Keratinocyte (primary cell): ENCODE measurements around the gene OR52B6. TPM values are rescaled to one million over a fixed set of nuclear protein-coding genes. Genes with fewer than 3 reads are reported as not detected.

Experiments
- DNase-seq: peaks from one replicate; pipeline ENCODE4 v3.0.0-alpha.2; 2011; ENCODE audit warnings: low read depth, missing footprints, low spot score
- FAIRE-seq: peaks from 2 replicates; lab custom pipeline; 2011; peaks lifted over from hg19 to GRCh38; lab: Jason Lieb, UNC
- H2AFZ ChIP-seq: 2 replicates; pipeline ENCODE4 v1.6.0; 2012; ENCODE audit warnings: low read length, control low read depth, inconsistent platforms; ENCODE audit not compliant: control insufficient read depth
- H3K27ac ChIP-seq: 2 replicates; pipeline ENCODE4 v1.5.1; 2011; ENCODE audit warnings: low read length; ENCODE audit not compliant: control insufficient read depth, insufficient read depth
- H3K27me3 ChIP-seq: 3 replicates; pipeline ENCODE4 v1.6.0; 2011; ENCODE audit warnings: low read length; ENCODE audit not compliant: control insufficient read depth, insufficient read depth; ENCODE audit errors: extremely low read depth
- H3K36me3 ChIP-seq, 2 experiments: 2 replicates in 1 of 2; 3 replicates in 1 of 2; pipeline ENCODE4 v1.5.1; 2011; ENCODE audit warnings: low read length in 2 of 2, mild to moderate bottlenecking in 1 of 2; ENCODE audit not compliant: control insufficient read depth in 2 of 2, insufficient read depth in 2 of 2; ENCODE audit errors: extremely low read depth in 1 of 2
- H3K4me1 ChIP-seq: 3 replicates; pipeline ENCODE4 v1.5.1; 2011; ENCODE audit warnings: low read length; ENCODE audit not compliant: control insufficient read depth, insufficient read depth; ENCODE audit errors: extremely low read depth
- H3K4me2 ChIP-seq: 3 replicates; pipeline ENCODE4 v1.6.0; 2011; ENCODE audit warnings: low read depth, low read length; ENCODE audit not compliant: control insufficient read depth, insufficient read depth; ENCODE audit errors: extremely low read depth
- H3K4me3 ChIP-seq, 3 experiments: fragments of 200-600 bp in 1 of 3; sonication (generic) in 1 of 3; 2 replicates in 2 of 3; 3 replicates in 1 of 3; pipeline ENCODE4 v1.5.1; 2011 to 2016; ENCODE audit warnings: low read length in 3 of 3, mild to moderate bottlenecking in 3 of 3, control low read depth in 2 of 3, inconsistent platforms in 1 of 3, low read depth in 1 of 3, mixed read lengths in 1 of 3, mixed run types in 1 of 3, moderate library complexity in 1 of 3; ENCODE audit not compliant: control insufficient read depth in 2 of 3, insufficient read depth in 2 of 3; ENCODE audit errors: extremely low read depth in 1 of 3
- H3K79me2 ChIP-seq: 2 replicates; pipeline ENCODE4 v1.6.0; 2012; ENCODE audit warnings: low read length; ENCODE audit not compliant: control insufficient read depth, insufficient read depth
- H3K9ac ChIP-seq: 3 replicates; pipeline ENCODE4 v1.6.0; 2011; ENCODE audit warnings: low read length; ENCODE audit not compliant: control insufficient read depth, insufficient read depth; ENCODE audit errors: extremely low read depth
- H3K9me1 ChIP-seq: 3 replicates; pipeline ENCODE4 v1.6.0; 2011; ENCODE audit warnings: low read length; ENCODE audit not compliant: control insufficient read depth, insufficient read depth; ENCODE audit errors: extremely low read depth
- H3K9me3 ChIP-seq: 2 replicates; pipeline ENCODE4 v1.5.1; 2012; ENCODE audit warnings: low read depth, low read length; ENCODE audit not compliant: control insufficient read depth
- H4K20me1 ChIP-seq: 3 replicates; pipeline ENCODE4 v1.6.0; 2011; ENCODE audit warnings: low read length; ENCODE audit not compliant: control insufficient read depth, insufficient read depth; ENCODE audit errors: extremely low read depth
- CTCF ChIP-seq, 3 experiments: IDR thresholded peaks in 1 of 3; conservative IDR thresholded peaks in 1 of 3; optimal IDR thresholded peaks in 1 of 3; 2 replicates in 2 of 3; 3 replicates in 1 of 3; pipeline versions ENCODE3 to v1.5.1; 2011; ENCODE audit warnings: low read length in 3 of 3, mild to moderate bottlenecking in 3 of 3, moderate library complexity in 2 of 3, control low read depth in 1 of 3, inconsistent platforms in 1 of 3; ENCODE audit not compliant: insufficient read depth in 2 of 3; ENCODE audit errors: extremely low read depth in 1 of 3
- EZH2 ChIP-seq: IDR thresholded peaks from one replicate; pipeline ENCODE4 v1.6.1; 2012; ENCODE audit warnings: inconsistent platforms, mild to moderate bottlenecking, low read length, moderate library complexity
- dilution Hi-C: fragments of 300-500 bp; cut with MboI; formaldehyde crosslinking; loops from one replicate; pipeline ENCODE4 v1.7.0; 2020; ENCODE audit warnings: low sequenced_read_pairs; ENCODE audit not compliant: extremely low pct_ligation_motif_present
- polyA plus RNA-seq, 5 experiments: library from polyadenylated mRNA; depleted of rRNA in 3 of 5; stranded (reverse) in 3 of 5; stranded (forward) in 1 of 5; unstranded in 1 of 5; fragments of >200 nt; gene quantifications; 1 replicate in 1 of 5; 2 replicates in 3 of 5; 3 replicates in 1 of 5; pipeline versions ENCODE4 v1.2.1 to v1.2.3, GENCODE V29; 2011 to 2012; ENCODE audit warnings: missing spikeins in 2 of 5, low read depth in 1 of 5, low replicate concordance in 1 of 5

The OR52B6 gene
- polyA plus RNA-seq, 1 donor (not counting 4 experiments of a cell fraction or from before 2014, with no cell fraction given) = not detected

- dilution Hi-C loops = no loop called here
- H2AFZ ChIP-seq = no peak overlapping the region
- H4K20me1 ChIP-seq = no peaks in the 10 kb centered on the region
- H3K9me3 ChIP-seq = no peaks in the 10 kb centered on the region
- no peaks in the 10 kb centered on the region for H3K36me3 ChIP-seq
- H3K27me3 ChIP-seq = no peaks in the 10 kb centered on the region
- H3K4me2 ChIP-seq = no peak overlapping the region
- TF ChIP-seq CTCF (optimal IDR thresholded peaks at IDR 0.05 in 1 of 3, IDR thresholded peaks at IDR 0.05 in 1 of 3, conservative IDR thresholded peaks at IDR 0.05 in 1 of 3; ENCODE audit: extremely low read depth in 1 of 3, insufficient read depth in 2 of 3, low read length in 3 of 3) (no peak), EZH2 (no peak)
- no peak overlapping the region for H3K27ac ChIP-seq
- H3K9me1 ChIP-seq = no peaks in the 10 kb centered on the region
- DNase-seq (no peak), FAIRE-seq (no peak)
- H3K4me1 ChIP-seq = no peaks in the 10 kb centered on the region
- H3K79me2 ChIP-seq = no peaks in the 10 kb centered on the region
- no peak overlapping the region for H3K9ac ChIP-seq
- no peak overlapping the region for H3K4me3 ChIP-seq
These were observed 46.6 kb upstream of the OR52B6 start for GRCh38 chr11:5534046-5534445.

- no peaks in the 10 kb centered on the region for H4K20me1 ChIP-seq
- H3K79me2 ChIP-seq = no peaks in the 10 kb centered on the region
- H3K27me3 ChIP-seq = no peaks in the 10 kb centered on the region
- dilution Hi-C loops = no loop called here
- FAIRE-seq (no peak), DNase-seq (no peak)
- H3K9me3 ChIP-seq = no peaks in the 10 kb centered on the region
- no peak overlapping the region for H3K27ac ChIP-seq
- no peak overlapping the region for H3K4me3 ChIP-seq
- H3K9ac ChIP-seq = no peak overlapping the region
- no peaks in the 10 kb centered on the region for H3K4me1 ChIP-seq
- no peak overlapping the region for H2AFZ ChIP-seq
- no peaks in the 10 kb centered on the region for H3K36me3 ChIP-seq
- TF ChIP-seq CTCF (optimal IDR thresholded peaks at IDR 0.05 in 1 of 3, IDR thresholded peaks at IDR 0.05 in 1 of 3, conservative IDR thresholded peaks at IDR 0.05 in 1 of 3; ENCODE audit: extremely low read depth in 1 of 3, insufficient read depth in 2 of 3, low read length in 3 of 3) (no peak), EZH2 (no peak)
- H3K9me1 ChIP-seq = no peaks in the 10 kb centered on the region
- H3K4me2 ChIP-seq = no peak overlapping the region
These were observed 44.2 kb upstream of the OR52B6 start for GRCh38 chr11:5536482-5536881.
